ENCODE data around the gene RAMP3. TPM values are rescaled to one million over a fixed set of nuclear protein-coding genes. Genes with fewer than 3 reads are reported as not detected.

Gene RAMP3
- total and polyA plus RNA-seq, 9 of the 15 experiments (the other 6 are each of a cell fraction or from before 2014, with no cell fraction given), result not detected

DNA sequence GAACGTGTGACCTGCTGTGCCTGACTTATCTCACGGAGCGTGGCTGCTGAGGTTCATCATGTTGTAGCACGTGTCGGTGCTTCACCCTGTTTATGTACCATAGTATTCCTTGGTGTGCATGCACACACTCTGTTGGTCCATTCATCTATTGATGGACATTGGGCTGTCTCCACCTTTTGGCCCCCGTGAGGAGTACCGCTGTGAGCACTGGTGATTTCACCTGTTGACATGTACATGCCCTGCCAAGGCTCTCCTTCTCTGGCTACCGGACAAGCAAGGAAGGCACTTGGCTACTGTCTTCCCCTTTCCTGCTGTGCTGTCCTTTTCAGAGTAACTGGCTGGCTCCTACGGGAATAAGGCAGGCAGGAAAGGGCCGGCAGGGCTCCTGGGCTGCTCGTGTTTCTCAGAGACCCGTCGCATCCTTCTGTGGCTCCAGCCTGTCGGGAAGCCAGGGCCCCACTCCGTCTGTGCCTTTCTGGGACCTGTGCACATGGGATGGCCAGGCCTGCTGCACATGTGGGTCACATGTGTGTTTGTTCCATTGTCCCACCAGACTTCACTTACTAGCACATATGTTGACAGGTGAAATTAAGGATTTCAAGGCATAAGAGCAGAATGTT, 28.3 kb upstream of the RAMP3 start:
- no peaks in the 10 kb centered on the region for H3K79me2 ChIP-seq (ENCODE audit: control insufficient read depth, insufficient read depth, low read length)
- no peaks in the 10 kb centered on the region for H3K36me3 ChIP-seq (ENCODE audit: control insufficient read depth, insufficient read depth, low read length)
- H3K9ac ChIP-seq (ENCODE audit: insufficient read depth in 1 of 2, low read depth in 2 of 2, low read length in 2 of 2), result peak overlapping the region in 1 of 2 experiments; percentile 59; a peak in 2 of 4 replicates
- peaks cover 0 to 20% of the 10 kb centered on the region in 2 experiments; a peak in 2 of 5 replicates for H3K4me1 ChIP-seq (replicated peaks in 1 of 2; ENCODE audit: control insufficient read depth in 2 of 2, insufficient read depth in 2 of 2, low read length in 2 of 2)
- no peaks in the 10 kb centered on the region for H4K20me1 ChIP-seq (replicated peaks; ENCODE audit: control insufficient read depth, insufficient read depth, low read length)
- DNase-seq (ENCODE audit: extremely low read depth in 1 of 4, low spot score in 3 of 4), result no peak
- no peak overlapping the region for H3K4me2 ChIP-seq (ENCODE audit: insufficient read depth, low read length)
- no TSS peak for BruUV-seq (replicated peaks)
- ChIA-PET CTCF (ENCODE audit: low intra/inter-chr PET ratio) (no interaction called here), POLR2A (no interaction called here)
- no peak overlapping the region for H3K4me3 ChIP-seq
- 55% methylated on average over 14 of the region's 15 CpGs for WGBS (ENCODE audit: insufficient coverage, low coverage, missing lambda C conversion rate)
- H3K9me1 ChIP-seq (ENCODE audit: control insufficient read depth, insufficient read depth, low read length), result peaks cover 3% of the 10 kb centered on the region
- peak overlapping the region; percentile 55 for H2AFZ ChIP-seq (ENCODE audit: low read depth, low read length)
- H3K27me3 ChIP-seq (ENCODE audit: control insufficient read depth in 2 of 2, insufficient read depth in 2 of 2, low read length in 2 of 2), result no peaks in the 10 kb centered on the region
- in situ Hi-C loops (cut with MboI), result no loop called here
- ATAC-seq, result peak; percentile 41; the same call in 2 of the 3 replicates
- H3K9me3 ChIP-seq (replicated peaks; ENCODE audit: control insufficient read depth, insufficient read depth, low read depth, low read length), result no peaks in the 10 kb centered on the region
- FAIRE-seq, result peak; percentile 44
- no peak overlapping the region for H3K27ac ChIP-seq (ENCODE audit: extremely low read depth, low read depth, low read length)
- intact Hi-C loops (cut with micrococcal nuclease), result no loop called here
- TF ChIP-seq HNRNPL (IDR thresholded peaks at IDR 0.05; ENCODE audit: low read depth, low read length) (no peak), PTRF (tag; IDR thresholded peaks at IDR 0.05) (no peak), TCF15 (CRISPR knock-in tag; IDR thresholded peaks at IDR 0.05) (no peak), ZBTB8A (IDR thresholded peaks at IDR 0.05; ENCODE audit: partially characterized antibody) (no peak), ZNF780A (CRISPR knock-in tag; IDR thresholded peaks at IDR 0.05) (no peak), KAT7 (CRISPR knock-in tag; IDR thresholded peaks at IDR 0.05; ENCODE audit: borderline replicate concordance) (no peak), REST (IDR thresholded peaks at IDR 0.05; ENCODE audit: borderline replicate concordance) (no peak), REST (CRISPR knock-in tag; IDR thresholded peaks at IDR 0.05; ENCODE audit: low read depth) (no peak), TARDBP (IDR thresholded peaks at IDR 0.05) (no peak), ATF7 (IDR thresholded peaks at IDR 0.05) (no peak), RAD21 (CRISPR knock-in tag; conservative IDR thresholded peaks at IDR 0.05 in 1 of 2, IDR thresholded peaks at IDR 0.05 in 1 of 2) (peak in 1 of 2 experiments; percentile 19; a peak in 1 of 4 replicates), ZNF583 (CRISPR knock-in tag; IDR thresholded peaks at IDR 0.05) (no peak)
- TF ChIP-seq, protein P1, sequence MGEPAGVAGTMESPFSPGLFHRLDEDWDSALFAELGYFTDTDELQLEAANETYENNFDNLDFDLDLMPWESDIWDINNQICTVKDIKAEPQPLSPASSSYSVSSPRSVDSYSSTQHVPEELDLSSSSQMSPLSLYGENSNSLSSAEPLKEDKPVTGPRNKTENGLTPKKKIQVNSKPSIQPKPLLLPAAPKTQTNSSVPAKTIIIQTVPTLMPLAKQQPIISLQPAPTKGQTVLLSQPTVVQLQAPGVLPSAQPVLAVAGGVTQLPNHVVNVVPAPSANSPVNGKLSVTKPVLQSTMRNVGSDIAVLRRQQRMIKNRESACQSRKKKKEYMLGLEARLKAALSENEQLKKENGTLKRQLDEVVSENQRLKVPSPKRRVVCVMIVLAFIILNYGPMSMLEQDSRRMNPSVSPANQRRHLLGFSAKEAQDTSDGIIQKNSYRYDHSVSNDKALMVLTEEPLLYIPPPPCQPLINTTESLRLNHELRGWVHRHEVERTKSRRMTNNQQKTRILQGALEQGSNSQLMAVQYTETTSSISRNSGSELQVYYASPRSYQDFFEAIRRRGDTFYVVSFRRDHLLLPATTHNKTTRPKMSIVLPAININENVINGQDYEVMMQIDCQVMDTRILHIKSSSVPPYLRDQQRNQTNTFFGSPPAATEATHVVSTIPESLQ (CRISPR knock-in tag; IDR thresholded peaks at IDR 0.05), result no peak
